Uterus (tissue), 3 donors: Measurements from ENCODE around the gene MTCL3.

Source experiments
- DNase-seq, 2 donors: peaks; one replicate each; pipeline ENCODE4 v3.0.0-alpha.2; 2019 to 2020
- H3K27ac ChIP-seq, 2 donors: fragments of 200-600 bp; sonication (generic); 1 replicate in 1 of 2; 2 replicates in 1 of 2; pipeline ENCODE4 v1.5.1; 2016 to 2018
- H3K27me3 ChIP-seq, 2 donors: fragments of 200-600 bp; sonication (generic); one replicate each; pipeline ENCODE4 v1.5.1; 2018 to 2019; ENCODE audit warnings: control low read depth in 1 of 2
- H3K36me3 ChIP-seq, 2 donors: fragments of 200-600 bp; sonication (generic); one replicate each; pipeline ENCODE4 v1.5.1; 2019; ENCODE audit warnings: control low read depth in 1 of 2
- H3K4me1 ChIP-seq, 2 donors: fragments of 200-600 bp; sonication (generic); one replicate each; pipeline ENCODE4 v1.5.1; 2018 to 2019; ENCODE audit warnings: control low read depth in 1 of 2
- H3K4me3 ChIP-seq, 2 donors: fragments of 200-600 bp; sonication (generic); 1 replicate in 1 of 2; 2 replicates in 1 of 2; pipeline ENCODE4 v1.5.1; 2018 to 2019; ENCODE audit warnings: mild to moderate bottlenecking in 1 of 2
- H3K9me3 ChIP-seq, 2 donors: fragments of 200-600 bp; sonication (generic); one replicate each; pipeline ENCODE4 v1.5.1; 2019; ENCODE audit warnings: control low read depth in 1 of 2
- POLR2A ChIP-seq, 2 donors: fragments of 450-650 bp; IDR thresholded peaks; one replicate each; pipeline ENCODE4 v1.6.1; 2016; ENCODE audit warnings: antibody characterized with exemption in 2 of 2, mild to moderate bottlenecking in 1 of 2, moderate library complexity in 1 of 2
- intact Hi-C: fragments of 100-400 bp; cut with DNase I; formaldehyde crosslinking; loops from one replicate; pipeline ENCODE4 v1.15.1; 2023; ENCODE audit warnings: low total_unique reads
- TF ChIP-seq, protein P1 (sequence below), 4 experiments: fragments of 200-600 bp in 2 of 4; fragments of 450-650 bp in 2 of 4; sonication (generic) in 2 of 4; IDR thresholded peaks; one replicate each; pipeline ENCODE4 v1.5.1; 2016 to 2019; ENCODE audit warnings: antibody characterized with exemption in 4 of 4, mild to moderate bottlenecking in 2 of 4, moderate library complexity in 1 of 4
- donor health status: DM: yes; HTN: yes; CAD: no.

Gene MTCL3

DNA sequence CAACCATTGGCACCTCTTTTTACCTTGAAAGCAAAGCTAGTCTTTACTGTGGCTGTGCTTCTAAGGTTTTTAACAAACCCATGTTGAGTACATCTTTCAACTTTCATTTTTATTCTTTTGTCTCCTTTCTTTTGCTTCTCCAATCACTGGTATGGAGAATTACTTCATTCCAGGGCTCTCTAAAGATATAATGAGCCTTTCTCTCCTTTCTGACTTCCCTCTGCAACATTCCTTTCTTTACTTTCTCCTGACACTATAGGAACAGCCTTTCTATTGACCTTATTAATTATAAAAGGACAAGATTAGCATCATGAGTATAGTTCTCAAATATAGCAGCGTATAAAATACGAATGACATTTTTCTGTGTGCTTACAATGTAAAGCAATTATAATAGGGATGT, 36.8 kb downstream of the MTCL3 start:
- TF ChIP-seq, protein P1, sequence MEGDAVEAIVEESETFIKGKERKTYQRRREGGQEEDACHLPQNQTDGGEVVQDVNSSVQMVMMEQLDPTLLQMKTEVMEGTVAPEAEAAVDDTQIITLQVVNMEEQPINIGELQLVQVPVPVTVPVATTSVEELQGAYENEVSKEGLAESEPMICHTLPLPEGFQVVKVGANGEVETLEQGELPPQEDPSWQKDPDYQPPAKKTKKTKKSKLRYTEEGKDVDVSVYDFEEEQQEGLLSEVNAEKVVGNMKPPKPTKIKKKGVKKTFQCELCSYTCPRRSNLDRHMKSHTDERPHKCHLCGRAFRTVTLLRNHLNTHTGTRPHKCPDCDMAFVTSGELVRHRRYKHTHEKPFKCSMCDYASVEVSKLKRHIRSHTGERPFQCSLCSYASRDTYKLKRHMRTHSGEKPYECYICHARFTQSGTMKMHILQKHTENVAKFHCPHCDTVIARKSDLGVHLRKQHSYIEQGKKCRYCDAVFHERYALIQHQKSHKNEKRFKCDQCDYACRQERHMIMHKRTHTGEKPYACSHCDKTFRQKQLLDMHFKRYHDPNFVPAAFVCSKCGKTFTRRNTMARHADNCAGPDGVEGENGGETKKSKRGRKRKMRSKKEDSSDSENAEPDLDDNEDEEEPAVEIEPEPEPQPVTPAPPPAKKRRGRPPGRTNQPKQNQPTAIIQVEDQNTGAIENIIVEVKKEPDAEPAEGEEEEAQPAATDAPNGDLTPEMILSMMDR (IDR thresholded peaks at IDR 0.05) = no peak
- no peak for TF ChIP-seq POLR2A (IDR thresholded peaks at IDR 0.05)
- no peaks in the 10 kb centered on the region for H3K9me3 ChIP-seq
- intact Hi-C loops = no loop called here

DNA sequence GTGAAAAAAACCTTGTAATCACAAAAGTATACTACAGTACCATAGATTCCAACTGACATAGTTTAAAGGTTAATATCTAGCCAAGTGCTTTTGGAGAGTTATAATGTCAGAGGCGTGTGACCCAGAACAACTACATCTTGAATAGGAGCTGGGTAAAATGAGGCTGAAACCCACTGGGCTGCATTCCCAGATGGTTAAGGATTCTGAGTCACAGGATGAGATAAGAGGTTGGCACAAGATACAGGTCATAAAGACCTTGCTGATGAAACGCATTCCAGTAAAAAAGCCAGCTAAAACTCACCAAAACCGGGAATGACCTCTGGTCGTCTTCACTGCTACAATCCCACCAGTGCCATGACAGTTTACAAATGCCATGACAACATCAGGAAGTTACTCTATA, 37.5 kb downstream of the MTCL3 start:
- Histone ChIP-seq H3K27me3 (no peaks in the 10 kb centered on the region), H3K4me3 (no peak overlapping the region), H3K27ac (peak overlapping the region in 1 of 2 donors; percentile 18), H3K4me1 (peaks cover 0 to 4% of the 10 kb centered on the region in 2 donors), H3K9me3 (no peaks in the 10 kb centered on the region), H3K36me3 (no peaks in the 10 kb centered on the region)
- no peak for DNase-seq
- intact Hi-C loops = no loop called here
- TF ChIP-seq, protein P1 (IDR thresholded peaks at IDR 0.05) = no peak
- TF ChIP-seq POLR2A (IDR thresholded peaks at IDR 0.05) = no peak

More for the DNA sequence above, 36.8 kb downstream of the MTCL3 start:
- Histone ChIP-seq H3K4me3 (no peak overlapping the region), H3K27me3 (no peaks in the 10 kb centered on the region), H3K27ac (no peak overlapping the region), H3K4me1 (peaks cover 0 to 4% of the 10 kb centered on the region in 2 donors), H3K36me3 (no peaks in the 10 kb centered on the region)
- no peak for DNase-seq

DNA sequence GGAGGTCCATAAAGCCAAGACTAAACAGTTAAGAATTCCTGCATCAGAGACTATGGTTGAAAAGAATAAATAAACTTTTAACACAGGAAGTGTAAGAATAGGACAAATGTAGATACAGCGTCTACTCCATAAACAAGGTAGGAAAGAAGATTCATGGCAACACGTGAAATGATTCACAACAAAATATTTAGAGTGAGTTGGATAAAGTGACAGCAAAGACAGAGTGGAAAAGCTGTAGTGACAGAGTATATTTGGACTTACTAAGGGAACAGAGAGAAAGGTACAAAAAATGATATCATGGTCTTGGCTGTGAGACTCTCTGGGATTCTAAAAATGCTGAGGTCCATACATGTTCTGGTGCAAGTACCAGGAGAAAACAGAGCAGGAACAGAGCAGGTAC, 38.0 kb downstream of the MTCL3 start:
- TF ChIP-seq, protein P1 (IDR thresholded peaks at IDR 0.05) = no peak
- TF ChIP-seq POLR2A (IDR thresholded peaks at IDR 0.05) = no peak
- intact Hi-C loops = no loop called here
- no peak overlapping the region for H3K4me3 ChIP-seq
- no peaks in the 10 kb centered on the region for H3K36me3 ChIP-seq
- no peaks in the 10 kb centered on the region for H3K27me3 ChIP-seq
- H3K4me1 ChIP-seq = peaks cover 0 to 4% of the 10 kb centered on the region in 2 donors
- no peaks in the 10 kb centered on the region for H3K9me3 ChIP-seq
- H3K27ac ChIP-seq = no peak overlapping the region
- DNase-seq = no peak

DNA sequence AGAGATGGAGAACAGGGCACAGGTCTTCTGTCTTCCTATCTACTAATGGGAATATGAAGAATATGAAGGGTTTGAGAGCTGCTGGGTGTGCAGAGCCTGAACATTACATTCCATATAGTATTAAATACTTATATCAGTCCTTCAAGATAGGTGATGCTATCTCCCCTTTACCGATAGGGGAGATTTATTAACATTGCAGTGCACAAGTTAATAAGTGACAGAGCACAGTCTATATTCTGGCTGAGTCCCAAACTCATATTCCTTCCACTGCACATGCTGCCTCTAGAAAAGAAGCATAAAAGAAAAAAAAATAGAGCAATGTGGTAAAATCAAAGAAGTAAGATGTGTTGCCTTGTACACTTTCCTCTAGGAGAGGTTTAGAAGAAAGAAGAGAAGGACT, 41.5 kb downstream of the MTCL3 start:
- DNase-seq = no peak
- H3K27ac ChIP-seq = no peak overlapping the region
- H3K27me3 ChIP-seq = no peaks in the 10 kb centered on the region
- H3K9me3 ChIP-seq = no peaks in the 10 kb centered on the region
- no peak overlapping the region for H3K4me3 ChIP-seq
- no peak for TF ChIP-seq POLR2A (IDR thresholded peaks at IDR 0.05)
- intact Hi-C loops = no loop called here
- no peaks in the 10 kb centered on the region for H3K36me3 ChIP-seq
- no peaks in the 10 kb centered on the region for H3K4me1 ChIP-seq

DNA sequence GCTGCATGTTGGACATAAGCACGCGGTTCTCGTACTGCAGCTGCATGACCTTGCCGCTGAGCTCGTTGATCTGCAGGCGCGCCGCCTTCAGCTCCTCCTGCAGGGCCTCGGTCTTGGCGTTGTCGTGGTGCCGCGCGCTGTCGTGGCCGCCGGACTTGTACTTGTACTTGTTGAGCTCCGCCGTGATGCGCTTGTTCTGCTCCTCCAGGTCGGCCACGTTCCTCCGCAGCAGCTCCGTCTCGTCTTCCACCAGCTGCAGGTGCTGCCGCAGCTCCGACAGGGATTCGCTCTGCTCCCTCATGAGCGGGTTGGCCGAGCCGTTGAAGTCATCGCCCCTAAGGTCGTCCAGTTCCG, 43.3 kb downstream of the MTCL3 start:
- H3K36me3 ChIP-seq = no peaks in the 10 kb centered on the region
- no peak overlapping the region for H3K4me3 ChIP-seq
- H3K27ac ChIP-seq = no peak overlapping the region
- H3K27me3 ChIP-seq = no peaks in the 10 kb centered on the region
- TF ChIP-seq, protein P1 (IDR thresholded peaks at IDR 0.05) = no peak
- no peak for TF ChIP-seq POLR2A (IDR thresholded peaks at IDR 0.05)
- DNase-seq = no peak
- no peaks in the 10 kb centered on the region for H3K4me1 ChIP-seq
- no peaks in the 10 kb centered on the region for H3K9me3 ChIP-seq
- intact Hi-C loops = no loop called here

DNA sequence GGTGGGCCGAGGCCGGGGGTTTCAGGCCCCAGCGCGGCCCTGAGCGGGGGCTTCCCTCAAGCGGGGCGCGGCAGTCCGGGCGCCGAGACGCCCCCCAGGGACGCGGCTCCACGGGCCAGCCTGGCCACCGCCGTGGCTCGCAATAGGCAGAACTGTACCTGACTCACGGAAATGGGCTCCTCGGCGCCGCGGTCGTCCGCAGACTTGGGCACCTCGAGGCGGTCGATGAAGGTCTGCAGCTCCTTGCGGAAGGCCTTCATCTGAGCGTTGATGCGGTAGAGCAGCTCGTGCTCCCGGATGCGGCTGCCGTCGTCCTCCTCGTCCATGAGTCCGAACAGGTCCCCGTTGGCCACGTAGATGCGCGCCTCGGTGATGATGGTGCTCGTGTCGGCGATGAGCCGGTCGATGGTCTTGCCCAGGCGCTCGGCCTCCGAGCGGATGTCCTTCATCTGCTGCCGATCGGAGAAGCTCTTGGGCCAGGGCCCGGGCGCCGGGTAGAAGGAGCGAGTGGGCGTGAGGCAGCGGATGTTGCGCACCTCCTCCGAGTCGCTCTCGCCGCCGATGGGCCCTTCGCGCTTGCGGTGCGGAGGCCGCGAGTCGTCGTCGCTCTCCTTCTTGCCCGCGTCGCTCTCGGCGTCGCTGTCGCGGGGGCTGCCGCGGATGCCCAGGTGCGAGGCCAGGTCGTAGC, 43.9 kb downstream of the MTCL3 start:
- DNase-seq = no peak
- Histone ChIP-seq H3K9me3 (no peaks in the 10 kb centered on the region), H3K27ac (no peak overlapping the region), H3K27me3 (no peaks in the 10 kb centered on the region), H3K36me3 (no peaks in the 10 kb centered on the region), H3K4me3 (no peak overlapping the region), H3K4me1 (no peaks in the 10 kb centered on the region)
- intact Hi-C loops = no loop called here
- no peak for TF ChIP-seq POLR2A (IDR thresholded peaks at IDR 0.05)
- TF ChIP-seq, protein P1 (IDR thresholded peaks at IDR 0.05) = no peak
